HCEC 1CT (cell line): ENCODE data around the gene USP20.

Source experiments
- DNase-seq: peaks from one replicate; pipeline ENCODE4 v3.0.0-alpha.2; 2017

USP20 gene

DNA sequence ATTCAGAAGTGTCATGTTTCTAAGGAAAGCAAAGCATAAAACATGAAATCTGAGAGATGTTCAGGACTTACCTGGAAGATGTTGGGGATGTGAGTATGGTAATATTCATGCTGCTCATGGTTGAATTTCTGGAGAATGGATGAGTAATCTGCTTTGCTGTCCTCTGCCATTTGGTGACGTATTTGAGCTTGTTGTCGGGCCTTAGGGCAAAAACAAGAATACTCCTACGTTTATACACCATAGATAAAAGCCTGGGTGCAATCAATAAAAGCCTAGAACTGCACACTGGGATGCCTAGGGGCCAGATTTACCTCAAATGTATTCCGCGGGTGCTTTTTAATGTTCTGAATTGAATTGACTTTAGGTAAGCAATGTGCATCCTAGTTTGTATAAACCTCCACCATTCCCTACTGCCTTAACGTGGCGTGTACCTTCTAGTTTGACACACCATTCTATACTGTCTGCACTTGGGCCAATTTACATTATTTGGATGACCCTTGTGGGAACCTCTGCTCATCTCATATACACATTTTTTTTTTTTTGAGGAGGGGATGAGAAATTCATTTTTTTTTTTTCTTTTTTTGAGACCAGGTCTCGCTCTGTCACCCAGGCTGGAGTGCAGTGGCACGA is 94.4 kb downstream of the USP20 start:
- DNase-seq, result no peak

DNA sequence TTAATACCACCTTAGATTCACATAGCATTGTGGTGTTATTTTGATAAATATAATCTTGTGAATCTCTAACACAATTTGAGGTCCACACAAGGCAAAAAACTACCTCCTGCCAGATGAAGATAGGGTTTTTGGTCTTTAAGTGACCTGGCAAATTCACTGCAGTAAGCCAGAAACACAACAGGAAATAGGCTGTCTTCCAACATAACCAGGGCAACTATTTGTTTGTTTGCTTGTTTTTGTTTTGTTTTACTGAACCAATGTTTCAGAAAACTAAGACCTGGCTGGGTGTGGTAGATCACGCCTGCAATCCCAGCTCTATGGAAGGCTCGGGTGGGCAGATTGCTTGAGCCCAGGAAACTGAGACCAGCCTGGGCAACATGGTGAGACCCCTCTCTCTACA is 95.5 kb downstream of the USP20 start:
- no peak for DNase-seq
